WTC11 (cell line): ENCODE measurements around the gene SBSN. TPM values are rescaled to one million over a fixed set of nuclear protein-coding genes. Genes with fewer than 3 reads are reported as not detected.

Source experiments
- ATAC-seq: fragments of 200-7000 bp; cut with Tn5 transposase; 2 replicates; pipeline ENCODE4 v1.10.0; 2021; ENCODE audit warnings: mild to moderate bottlenecking, moderate library complexity
- CTCF ChIA-PET: fragments of 300-600 bp; sonication (Branson Sonifier 250); formaldehyde crosslinking; loops from one replicate; lab custom pipeline; 2021; ENCODE audit warnings: antibody characterized with exemption; lab: Charles Lee
- POLR2A ChIA-PET: fragments of 350-600 bp; sonication (Branson Sonifier 250); formaldehyde crosslinking; loops from one replicate; lab custom pipeline; 2021; ENCODE audit warnings: antibody characterized with exemption; lab: Charles Lee
- DNase-seq: peaks from one replicate; pipeline ENCODE4 v3.0.0; 2021; ENCODE audit warnings: low spot score
- H3K27ac Mint-ChIP-seq: 2 replicates; pipeline ENCODE4 v1.8.0; 2021; ENCODE audit warnings: mixed read lengths
- H3K27me3 Mint-ChIP-seq: 2 replicates; pipeline ENCODE4 v1.8.0; 2021; ENCODE audit warnings: low read depth, mild to moderate bottlenecking, moderate library complexity, mixed read lengths
- H3K36me3 Mint-ChIP-seq: 2 replicates; pipeline ENCODE4 v1.8.0; 2021; ENCODE audit warnings: mixed read lengths
- H3K4me1 Mint-ChIP-seq: 2 replicates; pipeline ENCODE4 v1.8.0; 2022; ENCODE audit warnings: mixed read lengths
- H3K4me3 Mint-ChIP-seq: 2 replicates; pipeline ENCODE4 v1.8.0; 2021; ENCODE audit warnings: mild to moderate bottlenecking, moderate library complexity, mixed read lengths
- H3K9me3 Mint-ChIP-seq: 2 replicates; pipeline ENCODE4 v1.8.0; 2021; ENCODE audit warnings: mixed read lengths
- CREM ChIP-seq: sonication (generic); formaldehyde crosslinking; IDR thresholded peaks from 2 replicates; pipeline ENCODE4 v1.8.1; 2022; ENCODE audit warnings: mild to moderate bottlenecking, missing genetic modification reagents, moderate library complexity
- GABPB1 ChIP-seq: sonication (generic); formaldehyde crosslinking; IDR thresholded peaks from 2 replicates; pipeline ENCODE4 v1.8.1; 2023; ENCODE audit warnings: mild to moderate bottlenecking, missing genetic modification reagents
- MXD4 ChIP-seq: fragments of 250-450 bp; sonication (Bioruptor Pico); IDR thresholded peaks from 2 replicates; pipeline ENCODE4 v1.8.0; 2021; ENCODE audit warnings: mild to moderate bottlenecking, moderate library complexity, borderline replicate concordance
- SMAD3 ChIP-seq: sonication (generic); formaldehyde crosslinking; IDR thresholded peaks from 2 replicates; pipeline ENCODE4 v1.8.0; 2022; ENCODE audit warnings: missing genetic modification reagents, mild to moderate bottlenecking, borderline replicate concordance
- ZNF232 ChIP-seq: sonication (generic); formaldehyde crosslinking; IDR thresholded peaks from 2 replicates; pipeline ENCODE4 v1.8.0; 2022; ENCODE audit warnings: mild to moderate bottlenecking, missing genetic modification reagents
- ZNF396 ChIP-seq: fragments of 250-450 bp; sonication (Bioruptor Pico); IDR thresholded peaks from 2 replicates; pipeline ENCODE4 v1.8.0; 2021; ENCODE audit warnings: mild to moderate bottlenecking, moderate library complexity, borderline replicate concordance
- ZNF671 ChIP-seq: fragments of 250-450 bp; sonication (Bioruptor Pico); IDR thresholded peaks from 2 replicates; pipeline ENCODE4 v1.8.0; 2021; ENCODE audit warnings: mild to moderate bottlenecking
- total RNA-seq: library from RNA; stranded (reverse); gene quantifications from 3 replicates; pipeline ENCODE4 v1.2.3, GENCODE V29; 2021
- TF ChIP-seq, protein P1 (sequence below): sonication (generic); formaldehyde crosslinking; IDR thresholded peaks from 2 replicates; pipeline ENCODE4 v1.8.0; 2022; ENCODE audit warnings: missing genetic modification reagents
- TF ChIP-seq, protein P2 (sequence below): sonication (generic); formaldehyde crosslinking; IDR thresholded peaks from 2 replicates; pipeline ENCODE4 v1.8.1; 2023; ENCODE audit warnings: mild to moderate bottlenecking, missing genetic modification reagents, moderate library complexity
- TF ChIP-seq, protein P3 (sequence below): fragments of 250-450 bp; sonication (Bioruptor Pico); IDR thresholded peaks from 2 replicates; pipeline ENCODE4 v1.9.0; 2021; ENCODE audit warnings: mild to moderate bottlenecking
- TF ChIP-seq, protein P4 (sequence below): fragments of 250-450 bp; sonication (Bioruptor Pico); IDR thresholded peaks from 2 replicates; pipeline ENCODE4 v1.9.0; 2021; ENCODE audit warnings: mild to moderate bottlenecking
- TF ChIP-seq, protein P5 (sequence below): sonication (generic); formaldehyde crosslinking; IDR thresholded peaks from 2 replicates; pipeline ENCODE4 v1.8.1; 2023; ENCODE audit warnings: mild to moderate bottlenecking, missing genetic modification reagents
- TF ChIP-seq, protein P6 (sequence below): sonication (generic); formaldehyde crosslinking; IDR thresholded peaks from 2 replicates; pipeline ENCODE4 v1.8.0; 2022; ENCODE audit warnings: mild to moderate bottlenecking, missing genetic modification reagents

The SBSN gene
- total RNA-seq, 1 experiment from 2014 or later, result 0.15 TPM

DNA sequence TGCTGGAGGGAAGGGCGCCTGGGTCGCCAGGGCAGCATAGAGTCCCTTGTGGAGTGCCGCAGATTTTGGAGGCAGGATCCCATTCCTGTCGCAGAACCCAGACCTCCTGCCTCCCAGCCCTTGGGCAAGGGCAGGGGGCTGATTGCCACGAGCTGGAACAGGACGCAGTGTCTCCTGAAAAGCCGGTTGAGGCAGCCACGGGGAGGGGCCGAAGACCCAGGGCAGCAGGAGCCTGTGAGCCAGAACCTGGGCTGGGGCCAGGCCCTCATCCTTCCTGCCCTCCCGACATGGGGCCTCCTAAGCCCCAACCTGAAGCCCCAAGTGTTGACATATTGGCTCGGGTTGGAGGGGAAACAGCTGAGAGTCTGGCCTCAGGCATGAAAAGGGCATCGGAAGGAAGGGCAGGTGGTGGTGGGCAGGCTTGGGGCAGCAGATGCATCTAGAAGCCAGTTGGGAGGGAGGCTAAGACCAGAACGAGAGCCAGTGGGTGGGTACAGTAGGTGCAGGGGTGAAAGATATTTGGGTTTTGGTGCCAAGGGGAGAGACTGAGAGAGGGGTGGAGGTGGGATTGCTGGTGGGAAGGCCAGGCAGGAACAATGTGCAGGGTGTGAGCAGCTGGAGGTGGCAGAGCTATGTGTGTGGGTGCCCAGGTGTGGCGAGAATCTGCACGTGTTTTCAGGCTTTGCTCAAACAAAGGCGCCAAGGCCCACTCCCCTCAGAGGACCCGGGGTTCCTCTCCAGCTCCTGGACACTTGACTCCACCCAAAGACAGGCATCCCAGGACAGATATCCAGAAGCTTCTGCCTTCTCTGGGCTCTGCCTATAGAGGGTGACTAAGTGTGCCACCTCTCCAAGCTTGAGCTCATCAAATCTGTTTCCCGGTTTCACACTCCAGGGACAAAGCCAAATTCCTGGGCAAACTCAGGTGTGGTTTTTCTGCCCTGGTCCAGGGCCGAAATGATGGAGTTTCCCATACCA is 1.4 kb upstream of the SBSN start (continued):
- TF ChIP-seq, protein P1, sequence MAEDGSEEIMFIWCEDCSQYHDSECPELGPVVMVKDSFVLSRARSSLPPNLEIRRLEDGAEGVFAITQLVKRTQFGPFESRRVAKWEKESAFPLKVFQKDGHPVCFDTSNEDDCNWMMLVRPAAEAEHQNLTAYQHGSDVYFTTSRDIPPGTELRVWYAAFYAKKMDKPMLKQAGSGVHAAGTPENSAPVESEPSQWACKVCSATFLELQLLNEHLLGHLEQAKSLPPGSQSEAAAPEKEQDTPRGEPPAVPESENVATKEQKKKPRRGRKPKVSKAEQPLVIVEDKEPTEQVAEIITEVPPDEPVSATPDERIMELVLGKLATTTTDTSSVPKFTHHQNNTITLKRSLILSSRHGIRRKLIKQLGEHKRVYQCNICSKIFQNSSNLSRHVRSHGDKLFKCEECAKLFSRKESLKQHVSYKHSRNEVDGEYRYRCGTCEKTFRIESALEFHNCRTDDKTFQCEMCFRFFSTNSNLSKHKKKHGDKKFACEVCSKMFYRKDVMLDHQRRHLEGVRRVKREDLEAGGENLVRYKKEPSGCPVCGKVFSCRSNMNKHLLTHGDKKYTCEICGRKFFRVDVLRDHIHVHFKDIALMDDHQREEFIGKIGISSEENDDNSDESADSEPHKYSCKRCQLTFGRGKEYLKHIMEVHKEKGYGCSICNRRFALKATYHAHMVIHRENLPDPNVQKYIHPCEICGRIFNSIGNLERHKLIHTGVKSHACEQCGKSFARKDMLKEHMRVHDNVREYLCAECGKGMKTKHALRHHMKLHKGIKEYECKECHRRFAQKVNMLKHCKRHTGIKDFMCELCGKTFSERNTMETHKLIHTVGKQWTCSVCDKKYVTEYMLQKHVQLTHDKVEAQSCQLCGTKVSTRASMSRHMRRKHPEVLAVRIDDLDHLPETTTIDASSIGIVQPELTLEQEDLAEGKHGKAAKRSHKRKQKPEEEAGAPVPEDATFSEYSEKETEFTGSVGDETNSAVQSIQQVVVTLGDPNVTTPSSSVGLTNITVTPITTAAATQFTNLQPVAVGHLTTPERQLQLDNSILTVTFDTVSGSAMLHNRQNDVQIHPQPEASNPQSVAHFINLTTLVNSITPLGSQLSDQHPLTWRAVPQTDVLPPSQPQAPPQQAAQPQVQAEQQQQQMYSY (CRISPR knock-in tag), result no peak
- TF ChIP-seq ZNF232 (CRISPR knock-in tag) (no peak), SMAD3 (CRISPR knock-in tag) (no peak), ZNF671 (no peak), GABPB1 (CRISPR knock-in tag) (no peak), ZNF396 (CRISPR knock-in tag) (no peak)
- TF ChIP-seq, protein P2, sequence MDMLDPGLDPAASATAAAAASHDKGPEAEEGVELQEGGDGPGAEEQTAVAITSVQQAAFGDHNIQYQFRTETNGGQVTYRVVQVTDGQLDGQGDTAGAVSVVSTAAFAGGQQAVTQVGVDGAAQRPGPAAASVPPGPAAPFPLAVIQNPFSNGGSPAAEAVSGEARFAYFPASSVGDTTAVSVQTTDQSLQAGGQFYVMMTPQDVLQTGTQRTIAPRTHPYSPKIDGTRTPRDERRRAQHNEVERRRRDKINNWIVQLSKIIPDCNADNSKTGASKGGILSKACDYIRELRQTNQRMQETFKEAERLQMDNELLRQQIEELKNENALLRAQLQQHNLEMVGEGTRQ (CRISPR knock-in tag), result no peak
- TF ChIP-seq, protein P3, sequence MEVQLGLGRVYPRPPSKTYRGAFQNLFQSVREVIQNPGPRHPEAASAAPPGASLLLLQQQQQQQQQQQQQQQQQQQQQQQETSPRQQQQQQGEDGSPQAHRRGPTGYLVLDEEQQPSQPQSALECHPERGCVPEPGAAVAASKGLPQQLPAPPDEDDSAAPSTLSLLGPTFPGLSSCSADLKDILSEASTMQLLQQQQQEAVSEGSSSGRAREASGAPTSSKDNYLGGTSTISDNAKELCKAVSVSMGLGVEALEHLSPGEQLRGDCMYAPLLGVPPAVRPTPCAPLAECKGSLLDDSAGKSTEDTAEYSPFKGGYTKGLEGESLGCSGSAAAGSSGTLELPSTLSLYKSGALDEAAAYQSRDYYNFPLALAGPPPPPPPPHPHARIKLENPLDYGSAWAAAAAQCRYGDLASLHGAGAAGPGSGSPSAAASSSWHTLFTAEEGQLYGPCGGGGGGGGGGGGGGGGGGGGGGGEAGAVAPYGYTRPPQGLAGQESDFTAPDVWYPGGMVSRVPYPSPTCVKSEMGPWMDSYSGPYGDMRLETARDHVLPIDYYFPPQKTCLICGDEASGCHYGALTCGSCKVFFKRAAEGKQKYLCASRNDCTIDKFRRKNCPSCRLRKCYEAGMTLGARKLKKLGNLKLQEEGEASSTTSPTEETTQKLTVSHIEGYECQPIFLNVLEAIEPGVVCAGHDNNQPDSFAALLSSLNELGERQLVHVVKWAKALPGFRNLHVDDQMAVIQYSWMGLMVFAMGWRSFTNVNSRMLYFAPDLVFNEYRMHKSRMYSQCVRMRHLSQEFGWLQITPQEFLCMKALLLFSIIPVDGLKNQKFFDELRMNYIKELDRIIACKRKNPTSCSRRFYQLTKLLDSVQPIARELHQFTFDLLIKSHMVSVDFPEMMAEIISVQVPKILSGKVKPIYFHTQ (CRISPR knock-in tag), result no peak
- TF ChIP-seq, protein P4, sequence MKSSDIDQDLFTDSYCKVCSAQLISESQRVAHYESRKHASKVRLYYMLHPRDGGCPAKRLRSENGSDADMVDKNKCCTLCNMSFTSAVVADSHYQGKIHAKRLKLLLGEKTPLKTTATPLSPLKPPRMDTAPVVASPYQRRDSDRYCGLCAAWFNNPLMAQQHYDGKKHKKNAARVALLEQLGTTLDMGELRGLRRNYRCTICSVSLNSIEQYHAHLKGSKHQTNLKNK, result no peak
- TF ChIP-seq, protein P5, sequence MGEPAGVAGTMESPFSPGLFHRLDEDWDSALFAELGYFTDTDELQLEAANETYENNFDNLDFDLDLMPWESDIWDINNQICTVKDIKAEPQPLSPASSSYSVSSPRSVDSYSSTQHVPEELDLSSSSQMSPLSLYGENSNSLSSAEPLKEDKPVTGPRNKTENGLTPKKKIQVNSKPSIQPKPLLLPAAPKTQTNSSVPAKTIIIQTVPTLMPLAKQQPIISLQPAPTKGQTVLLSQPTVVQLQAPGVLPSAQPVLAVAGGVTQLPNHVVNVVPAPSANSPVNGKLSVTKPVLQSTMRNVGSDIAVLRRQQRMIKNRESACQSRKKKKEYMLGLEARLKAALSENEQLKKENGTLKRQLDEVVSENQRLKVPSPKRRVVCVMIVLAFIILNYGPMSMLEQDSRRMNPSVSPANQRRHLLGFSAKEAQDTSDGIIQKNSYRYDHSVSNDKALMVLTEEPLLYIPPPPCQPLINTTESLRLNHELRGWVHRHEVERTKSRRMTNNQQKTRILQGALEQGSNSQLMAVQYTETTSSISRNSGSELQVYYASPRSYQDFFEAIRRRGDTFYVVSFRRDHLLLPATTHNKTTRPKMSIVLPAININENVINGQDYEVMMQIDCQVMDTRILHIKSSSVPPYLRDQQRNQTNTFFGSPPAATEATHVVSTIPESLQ (CRISPR knock-in tag), result no peak
- TF ChIP-seq, protein P6, sequence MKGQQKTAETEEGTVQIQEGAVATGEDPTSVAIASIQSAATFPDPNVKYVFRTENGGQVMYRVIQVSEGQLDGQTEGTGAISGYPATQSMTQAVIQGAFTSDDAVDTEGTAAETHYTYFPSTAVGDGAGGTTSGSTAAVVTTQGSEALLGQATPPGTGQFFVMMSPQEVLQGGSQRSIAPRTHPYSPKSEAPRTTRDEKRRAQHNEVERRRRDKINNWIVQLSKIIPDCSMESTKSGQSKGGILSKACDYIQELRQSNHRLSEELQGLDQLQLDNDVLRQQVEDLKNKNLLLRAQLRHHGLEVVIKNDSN (CRISPR knock-in tag), result no peak

- DNase-seq (no peak), ATAC-seq (no peak)
- H3K27ac Mint-ChIP-seq, result no peak overlapping the region
- 0 out of 2 replicates have a peak, but pooled peaks cover 4% of the 10 kb centered on the region for H3K9me3 Mint-ChIP-seq
- no peak overlapping the region for H3K4me3 Mint-ChIP-seq
- no peak for TF ChIP-seq CREM
- no peak for TF ChIP-seq MXD4 (CRISPR knock-in tag)
- peaks cover 16% of the 10 kb centered on the region for H3K27me3 Mint-ChIP-seq
- ChIA-PET CTCF (interaction anchor here (0.5 to 3.2 kb wide), 4 partner anchors 12 to 31 kb away, joined by 3 to 17 read pairs (median 5); no protein-coding TSS in a partner anchor), POLR2A (interaction anchor here (1.4 kb wide), 1 partner anchor 24 kb away, joined by 3 read pairs; no protein-coding TSS in a partner anchor)
- H3K4me1 Mint-ChIP-seq, result peaks cover 34% of the 10 kb centered on the region
- no peaks in the 10 kb centered on the region for H3K36me3 Mint-ChIP-seq
These were observed 2.2 kb downstream of the SBSN start for GRCh38 chr19:35525873-35526272.
